Activated naive CD4-positive, alpha-beta T cell treated with anti-CD3 and anti-CD28 coated beads, Interleukin-2, amount 50 U/mL, for 16 hours (primary cell): ENCODE results near the gene POLR2A.
A peak's percentile ranks its signal among the peaks of the same experiment; 100 is the strongest.

Experiments used
- DNase-seq: peaks from one replicate; pipeline ENCODE4 v3.0.0-alpha.2; 2020

Gene POLR2A

DNA sequence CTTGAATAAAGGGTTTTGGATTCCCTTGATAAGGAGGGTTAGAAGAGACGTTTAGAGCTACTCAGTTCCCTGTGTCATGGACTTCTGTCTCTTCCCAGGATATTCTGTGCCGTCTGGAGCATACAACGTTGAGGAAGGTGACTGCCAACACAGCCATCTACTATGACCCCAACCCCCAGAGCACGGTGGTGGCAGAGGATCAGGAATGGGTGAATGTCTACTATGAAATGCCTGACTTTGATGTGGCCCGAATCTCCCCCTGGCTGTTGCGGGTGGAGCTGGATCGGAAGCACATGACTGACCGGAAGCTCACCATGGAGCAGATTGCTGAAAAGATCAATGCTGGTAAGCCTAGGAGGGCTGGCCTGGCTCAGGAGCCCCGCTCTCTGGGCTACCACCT, 24.7 kb downstream of the POLR2A start:
- no peak for DNase-seq

- no peak for DNase-seq
These were observed 25.8 kb downstream of the POLR2A start for GRCh38 chr17:7509937-7510336.

- no peak for DNase-seq
These were observed 26.9 kb downstream of the POLR2A start for GRCh38 chr17:7511108-7511507.

- no peak for DNase-seq
These were observed 27.9 kb downstream of the POLR2A start for GRCh38 chr17:7512105-7512504.

GRCh38 chr17:7512824-7513540, 28.8 kb downstream of the POLR2A start:
- no peak for DNase-seq

GRCh38 chr17:7513850-7514419, 29.8 kb downstream of the POLR2A start:
- no peak for DNase-seq

DNA sequence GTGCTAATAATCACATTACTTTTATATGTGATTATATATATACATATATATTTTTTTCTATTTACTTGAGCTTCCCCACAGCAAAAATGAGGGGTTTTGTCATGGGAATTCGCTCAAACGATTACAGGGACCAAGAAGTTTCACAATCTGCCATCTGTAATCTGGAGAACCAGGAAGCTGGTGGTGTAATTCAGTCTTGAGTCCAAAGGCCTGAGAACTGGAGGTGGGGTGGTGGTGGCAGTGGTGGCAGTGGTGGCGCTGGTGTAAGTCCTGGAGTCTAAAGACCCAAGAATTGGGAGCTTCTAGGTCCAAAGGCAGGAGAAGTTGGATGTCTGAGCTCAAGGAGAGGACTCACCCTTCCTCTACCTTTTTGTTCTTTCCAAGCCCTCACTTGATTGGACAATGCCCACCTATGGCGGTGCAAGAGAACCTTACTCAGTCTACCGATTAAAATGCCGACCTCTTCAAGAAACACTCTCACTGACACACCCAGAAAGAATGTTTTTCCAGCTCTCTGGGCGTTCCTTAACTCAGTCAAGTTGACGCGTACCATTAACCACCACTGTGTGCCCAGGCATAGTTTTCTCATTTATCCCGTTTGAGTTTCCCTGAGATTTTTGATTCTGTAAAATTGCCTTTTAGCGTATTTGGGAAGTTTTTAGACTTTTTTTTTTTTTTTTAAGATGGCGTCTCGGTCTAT, 31.9 kb downstream of the POLR2A start:
- no peak for DNase-seq

GRCh38 chr17:7523033-7523432, 38.9 kb downstream of the POLR2A start:
- peak; percentile 48 for DNase-seq

GRCh38 chr17:7528842-7529241, 44.7 kb downstream of the POLR2A start:
- DNase-seq: no peak

DNA sequence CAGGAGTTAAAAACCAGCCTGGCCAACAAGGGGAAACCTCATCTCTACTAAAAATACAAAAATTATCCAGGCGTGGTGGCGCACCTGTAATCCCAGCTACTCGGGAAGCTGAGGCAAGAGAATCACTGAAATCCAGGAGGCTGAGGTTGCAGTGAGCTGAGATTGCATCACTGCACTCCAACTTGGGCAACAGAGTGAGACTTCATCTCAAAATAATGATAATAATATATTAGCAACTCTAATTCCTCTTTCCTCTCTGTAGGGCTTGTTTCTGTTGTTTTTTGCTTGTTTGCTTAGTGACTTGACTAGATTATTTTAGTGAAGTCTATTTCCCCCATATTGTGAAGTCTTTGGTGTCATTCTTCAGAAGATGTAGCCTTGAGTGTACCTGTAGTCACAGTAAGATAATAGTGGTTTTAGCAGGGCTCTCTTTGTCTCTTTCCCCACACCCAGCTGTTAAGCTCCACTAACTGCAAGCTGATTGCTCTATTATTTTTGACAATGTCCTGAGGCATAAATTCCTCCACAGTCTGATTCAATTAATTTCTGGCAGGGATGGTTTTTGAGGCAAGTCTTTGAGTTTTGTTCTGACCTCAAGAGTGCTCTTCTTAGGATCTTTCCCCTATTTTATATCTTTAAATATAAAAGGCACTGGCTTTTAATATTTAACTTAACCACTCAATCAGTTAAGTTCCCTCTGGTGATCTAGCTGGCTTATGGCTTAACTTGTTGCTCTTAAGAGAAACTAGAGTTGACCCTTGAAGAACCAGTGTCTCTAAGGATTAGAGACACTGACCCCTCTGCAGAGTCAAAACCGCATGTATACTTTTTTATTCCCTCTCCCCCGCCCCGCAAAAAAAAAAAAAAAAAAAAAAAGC, 46.1 kb downstream of the POLR2A start:
- DNase-seq: no peak

DNA sequence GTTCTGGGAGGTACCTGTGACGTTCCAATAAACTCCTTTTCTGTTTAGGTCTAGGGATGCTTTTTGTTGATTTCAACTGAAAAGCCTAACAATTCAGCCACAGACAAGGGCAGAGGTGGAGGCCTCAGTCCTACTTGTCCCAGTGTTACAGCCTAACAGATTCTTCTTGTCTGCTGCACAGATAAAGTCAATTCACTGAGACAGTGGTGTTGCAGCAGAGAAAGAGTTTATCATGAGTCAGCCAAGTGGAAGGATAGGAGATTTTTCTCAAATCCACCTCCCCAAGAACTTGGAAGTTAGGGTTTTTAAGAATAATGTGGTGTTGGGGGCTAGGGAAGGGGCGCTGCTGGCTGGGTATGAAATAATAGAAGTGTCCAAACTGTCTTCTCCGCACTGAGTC, 53.9 kb downstream of the POLR2A start:
- no peak for DNase-seq

DNA sequence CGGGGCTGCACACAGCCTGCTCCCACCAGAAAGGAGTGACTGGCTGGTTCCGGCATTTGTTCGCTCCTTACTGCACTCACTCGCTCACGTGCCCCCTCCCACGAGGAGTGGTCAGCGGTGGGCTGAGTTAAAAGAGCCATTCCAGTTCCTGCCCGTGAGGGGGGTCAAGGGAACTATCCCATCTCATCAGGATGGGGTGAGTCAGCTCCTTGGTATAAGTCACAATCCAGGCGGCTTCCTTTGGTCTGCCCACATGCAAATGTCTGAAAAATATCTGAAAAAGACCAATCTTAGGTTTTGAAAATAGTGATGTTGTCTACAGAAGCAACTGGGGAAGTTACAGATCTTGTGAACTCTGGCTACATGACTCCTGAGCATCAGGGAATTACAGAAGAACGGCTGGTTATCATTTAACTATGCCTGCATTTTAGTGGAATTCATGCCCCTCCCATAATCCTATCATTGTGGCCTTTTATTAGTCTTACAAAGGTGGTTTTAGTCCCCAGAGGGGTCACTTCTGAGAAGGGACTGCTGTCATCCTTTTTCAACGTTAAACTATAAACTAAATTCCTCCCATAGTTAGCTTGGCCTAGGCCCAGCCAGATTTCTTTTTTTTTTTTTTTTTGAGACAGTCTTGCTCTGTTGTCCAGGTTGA, 54.9 kb downstream of the POLR2A start:
- DNase-seq: no peak

GRCh38 chr17:7541074-7541621, 57.0 kb downstream of the POLR2A start:
- DNase-seq: no peak

GRCh38 chr17:7544911-7545310, 60.7 kb downstream of the POLR2A start:
- DNase-seq: no peak

GRCh38 chr17:7548585-7549400, 64.6 kb downstream of the POLR2A start, which contains the start of gene TNFSF12:
TNFSF12 (plus strand) TSS chr17:7549058; CDS start chr17:7549154, 96 bp downstream.
- DNase-seq: peak; percentile 49
